ENCODE measurements around the gene CLK4.

Gene CLK4

DNA sequence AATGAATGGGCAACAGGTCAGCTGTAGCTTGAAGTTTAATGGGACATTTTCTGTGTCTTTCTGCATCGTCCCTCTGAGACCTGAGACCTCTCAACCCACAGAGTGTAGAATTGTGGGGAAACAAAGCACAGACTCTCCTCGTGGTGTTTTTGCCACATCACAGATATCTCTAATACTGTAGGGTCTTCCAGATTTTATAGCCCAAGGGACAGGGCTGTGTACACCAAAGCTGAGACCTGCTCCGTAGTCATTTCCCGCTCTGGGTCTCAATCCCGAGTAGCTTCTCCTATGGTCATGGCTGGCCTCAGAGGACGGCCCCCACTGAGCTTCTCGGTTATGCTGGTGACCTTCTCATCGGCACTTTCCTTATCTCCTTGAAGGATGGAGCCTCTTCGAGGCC is 14.9 kb upstream of the CLK4 start:
- TF ChIP-seq, protein P1, sequence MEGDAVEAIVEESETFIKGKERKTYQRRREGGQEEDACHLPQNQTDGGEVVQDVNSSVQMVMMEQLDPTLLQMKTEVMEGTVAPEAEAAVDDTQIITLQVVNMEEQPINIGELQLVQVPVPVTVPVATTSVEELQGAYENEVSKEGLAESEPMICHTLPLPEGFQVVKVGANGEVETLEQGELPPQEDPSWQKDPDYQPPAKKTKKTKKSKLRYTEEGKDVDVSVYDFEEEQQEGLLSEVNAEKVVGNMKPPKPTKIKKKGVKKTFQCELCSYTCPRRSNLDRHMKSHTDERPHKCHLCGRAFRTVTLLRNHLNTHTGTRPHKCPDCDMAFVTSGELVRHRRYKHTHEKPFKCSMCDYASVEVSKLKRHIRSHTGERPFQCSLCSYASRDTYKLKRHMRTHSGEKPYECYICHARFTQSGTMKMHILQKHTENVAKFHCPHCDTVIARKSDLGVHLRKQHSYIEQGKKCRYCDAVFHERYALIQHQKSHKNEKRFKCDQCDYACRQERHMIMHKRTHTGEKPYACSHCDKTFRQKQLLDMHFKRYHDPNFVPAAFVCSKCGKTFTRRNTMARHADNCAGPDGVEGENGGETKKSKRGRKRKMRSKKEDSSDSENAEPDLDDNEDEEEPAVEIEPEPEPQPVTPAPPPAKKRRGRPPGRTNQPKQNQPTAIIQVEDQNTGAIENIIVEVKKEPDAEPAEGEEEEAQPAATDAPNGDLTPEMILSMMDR (IDR thresholded peaks at IDR 0.05; ENCODE audit: extremely low read depth, insufficient read depth, missing control alignments), result no peak
- in situ Hi-C loops (cut with MboI; ENCODE audit: low pct_unique_long_range_greater_than_20kb, low sequenced_read_pairs, unreplicated experiment), result no loop called here
- DNase-seq (ENCODE audit: low spot score), result no peak

DNA sequence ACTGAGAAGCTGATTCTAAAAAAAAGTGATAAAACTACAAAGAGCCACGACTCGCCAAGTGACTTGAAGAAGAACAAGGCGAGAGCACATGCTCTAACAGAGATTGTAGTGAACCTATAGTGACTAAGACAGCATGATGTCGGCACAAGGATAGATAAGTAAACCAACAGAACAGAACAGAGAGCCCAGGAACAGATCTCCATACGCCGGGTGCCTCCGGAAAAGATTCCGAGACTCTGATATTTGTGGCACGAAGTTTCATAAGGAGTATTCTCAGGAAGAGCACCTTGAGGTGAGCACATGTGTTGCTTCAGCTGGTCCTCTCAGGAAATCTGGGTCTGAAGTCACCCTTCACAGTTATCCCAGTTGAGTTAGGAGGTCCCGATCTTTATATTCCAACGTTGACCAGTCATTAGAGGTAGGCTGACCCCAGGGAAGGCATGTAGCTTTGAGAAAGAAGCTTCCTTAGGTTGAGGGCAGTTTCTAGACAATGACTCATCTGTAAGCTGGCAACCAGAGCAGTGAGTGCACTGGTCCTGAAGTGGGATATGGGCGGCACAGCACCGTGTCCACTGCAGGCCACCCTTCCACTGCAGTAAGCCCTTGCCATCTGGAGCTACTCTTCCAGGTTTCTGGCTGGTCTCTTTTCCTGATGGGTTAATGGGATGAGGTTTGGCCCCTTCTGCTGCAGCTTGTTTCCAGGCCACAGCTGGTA is 13.6 kb upstream of the CLK4 start:
- DNase-seq (ENCODE audit: low spot score), result no peak
- in situ Hi-C loops (cut with MboI; ENCODE audit: low pct_unique_long_range_greater_than_20kb, low sequenced_read_pairs, unreplicated experiment), result no loop called here
- TF ChIP-seq, protein P1 (IDR thresholded peaks at IDR 0.05; ENCODE audit: extremely low read depth, insufficient read depth, missing control alignments), result no peak

DNA sequence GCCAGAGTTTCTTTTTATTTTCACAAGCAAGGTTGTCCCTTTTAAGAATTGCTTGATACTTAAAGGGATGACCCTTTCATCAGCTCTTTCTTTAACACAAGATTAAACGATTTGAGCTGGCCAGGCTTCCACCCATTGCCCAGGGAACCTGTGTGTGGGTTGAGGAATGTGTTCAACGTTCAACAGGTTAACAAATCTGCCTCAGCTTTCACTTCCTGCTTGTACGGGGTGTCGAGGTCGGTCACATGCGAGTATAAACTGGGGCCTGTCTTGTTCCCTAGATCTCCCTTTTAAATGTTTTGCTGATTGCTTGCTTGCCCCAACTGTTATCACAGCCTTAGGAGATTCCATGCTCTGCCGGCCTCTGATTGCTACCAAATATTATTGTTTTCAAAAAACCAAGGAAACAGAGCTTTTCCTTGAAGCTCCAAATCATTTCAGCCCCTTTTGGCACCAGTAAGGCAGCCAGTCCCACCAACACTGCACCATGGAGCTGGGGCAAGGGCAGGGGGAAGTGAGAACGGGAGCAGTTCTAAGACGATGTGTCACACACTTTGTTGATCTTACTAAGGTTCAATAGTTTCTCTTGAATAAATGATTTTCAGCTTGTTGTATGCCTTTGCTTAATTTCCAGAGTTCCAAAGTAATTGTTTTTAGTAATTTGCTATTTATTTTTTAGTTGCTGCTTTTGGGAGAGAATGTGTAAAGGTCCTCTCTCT is 10.7 kb upstream of the CLK4 start:
- in situ Hi-C loops (cut with MboI; ENCODE audit: low pct_unique_long_range_greater_than_20kb, low sequenced_read_pairs, unreplicated experiment), result no loop called here
- TF ChIP-seq, protein P1 (IDR thresholded peaks at IDR 0.05; ENCODE audit: extremely low read depth, insufficient read depth, missing control alignments), result no peak
- no peak for DNase-seq (ENCODE audit: low spot score)

DNA sequence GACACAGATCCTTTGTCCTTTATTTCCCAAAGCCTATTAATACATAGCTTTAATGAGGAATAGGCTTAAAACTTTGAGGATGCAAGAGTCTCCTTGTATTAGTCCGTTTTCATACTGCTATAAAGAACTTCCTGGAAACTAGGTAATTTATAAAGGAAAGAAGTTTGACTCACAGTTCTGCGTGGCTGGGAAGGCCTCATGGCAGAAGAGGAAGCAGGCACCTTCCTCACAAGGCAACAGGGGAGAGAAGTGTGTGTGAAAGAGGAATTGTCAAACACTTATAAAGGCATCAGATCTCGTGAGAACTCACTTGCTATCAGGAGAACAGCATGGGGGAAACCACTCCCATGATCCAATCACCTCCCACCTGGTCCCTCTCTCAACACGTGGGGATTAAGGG is 5.4 kb upstream of the CLK4 start:
- TF ChIP-seq, protein P1 (IDR thresholded peaks at IDR 0.05; ENCODE audit: extremely low read depth, insufficient read depth, missing control alignments), result no peak
- no peak for DNase-seq (ENCODE audit: low spot score)
- in situ Hi-C loops (cut with MboI; ENCODE audit: low pct_unique_long_range_greater_than_20kb, low sequenced_read_pairs, unreplicated experiment), result no loop called here

DNA sequence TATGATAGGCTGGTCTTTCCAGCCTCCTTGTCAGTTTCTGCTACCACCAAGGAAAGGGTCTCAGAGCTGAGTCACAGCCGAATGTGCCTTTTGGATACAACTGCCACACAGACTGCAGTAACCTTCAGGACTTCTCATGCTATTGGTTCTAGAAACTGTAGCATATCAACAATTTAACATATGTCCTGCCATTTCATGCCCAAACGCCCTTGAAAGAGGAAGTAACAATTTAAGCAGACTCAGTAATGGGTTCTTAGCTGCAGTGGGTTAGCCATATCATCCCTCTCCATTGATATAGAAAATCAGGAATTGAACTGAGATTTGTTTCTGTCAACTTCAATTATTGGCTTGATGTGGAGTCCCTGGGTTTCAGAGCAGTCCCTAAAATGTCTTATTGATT is 4.1 kb upstream of the CLK4 start:
- TF ChIP-seq, protein P1 (IDR thresholded peaks at IDR 0.05; ENCODE audit: extremely low read depth, insufficient read depth, missing control alignments), result no peak
- no peak for DNase-seq (ENCODE audit: low spot score)
- in situ Hi-C loops (cut with MboI; ENCODE audit: low pct_unique_long_range_greater_than_20kb, low sequenced_read_pairs, unreplicated experiment), result no loop called here

DNA sequence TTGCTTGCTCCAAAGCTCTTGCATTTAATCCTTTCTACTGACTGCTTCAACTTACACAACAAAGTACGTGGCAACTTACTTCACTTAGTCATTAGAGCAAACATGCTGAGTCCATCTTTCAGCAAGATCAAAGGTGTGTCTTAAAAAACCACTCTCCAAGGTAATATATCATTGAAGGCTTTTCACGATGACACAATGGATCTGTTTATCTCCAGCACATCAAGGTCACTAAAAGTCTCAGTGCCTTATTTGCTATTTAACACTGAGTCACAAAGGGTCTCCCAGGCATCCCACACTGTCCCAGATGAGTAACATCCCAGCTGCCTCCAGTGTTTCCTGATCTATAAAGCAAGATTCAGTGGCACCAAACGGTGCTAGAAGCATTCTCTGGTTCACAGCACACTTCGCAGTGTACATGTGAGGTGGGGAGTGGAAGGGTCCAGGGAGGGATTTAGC is 3.7 kb upstream of the CLK4 start:
- in situ Hi-C loops (cut with MboI; ENCODE audit: low pct_unique_long_range_greater_than_20kb, low sequenced_read_pairs, unreplicated experiment), result no loop called here
- TF ChIP-seq, protein P1 (IDR thresholded peaks at IDR 0.05; ENCODE audit: extremely low read depth, insufficient read depth, missing control alignments), result no peak
- no peak for DNase-seq (ENCODE audit: low spot score)

Measured in GM13977 (cell line).